Right hindlimb (tissue), 1 donor: Measurements from ENCODE around the gene CSRP3.

ENCODE experiments used
- DNase-seq: peaks from one replicate; pipeline ENCODE4 v3.0.0-alpha.2; 2018

The CSRP3 gene

DNA sequence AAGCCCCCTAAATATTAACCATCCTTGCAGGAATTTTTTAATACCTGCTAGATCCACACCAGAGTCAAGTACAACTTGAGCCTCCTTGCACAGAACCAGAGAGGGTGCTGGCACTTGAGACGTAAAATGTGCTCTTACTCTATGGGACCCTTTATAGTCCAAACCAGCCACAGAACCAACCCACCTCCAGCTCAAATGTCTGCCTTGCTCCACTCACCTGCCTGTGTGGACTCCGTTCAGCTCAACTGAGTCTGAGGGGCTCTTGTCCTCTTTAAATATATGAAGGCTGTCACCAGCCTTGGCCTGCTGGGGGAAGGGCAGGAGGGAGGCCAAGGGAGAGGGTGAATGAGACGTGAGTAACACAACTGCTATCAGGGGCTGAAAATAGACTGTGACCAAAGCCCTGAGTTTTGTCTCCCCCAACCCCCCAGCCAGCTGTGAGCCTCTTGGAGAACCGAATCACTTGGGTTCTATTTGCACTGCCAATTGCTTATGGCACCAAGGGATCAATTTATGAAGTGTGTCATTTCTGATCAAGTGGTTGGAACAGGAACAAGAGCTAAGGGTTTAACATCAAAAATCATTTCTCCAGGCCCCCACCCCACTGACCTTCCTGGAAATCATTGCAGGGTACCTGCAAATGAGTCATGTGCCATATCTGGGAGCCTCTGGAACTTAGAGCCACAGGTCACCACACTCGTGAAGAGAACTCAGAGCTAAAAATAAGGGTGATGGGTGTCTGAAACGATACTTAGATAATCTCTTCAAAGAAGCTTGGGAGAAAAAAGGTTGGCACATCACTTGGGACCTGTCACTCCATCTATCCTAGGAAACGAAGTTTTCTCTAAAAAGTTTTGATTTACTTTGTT lies at the start of gene CSRP3:
Gene CSRP3 (minus strand): TSS at position 247 of the 869 bp plus-strand sequence. CDS start 9,535 bp downstream, outside the sequence.
- DNase-seq = no peak

DNA sequence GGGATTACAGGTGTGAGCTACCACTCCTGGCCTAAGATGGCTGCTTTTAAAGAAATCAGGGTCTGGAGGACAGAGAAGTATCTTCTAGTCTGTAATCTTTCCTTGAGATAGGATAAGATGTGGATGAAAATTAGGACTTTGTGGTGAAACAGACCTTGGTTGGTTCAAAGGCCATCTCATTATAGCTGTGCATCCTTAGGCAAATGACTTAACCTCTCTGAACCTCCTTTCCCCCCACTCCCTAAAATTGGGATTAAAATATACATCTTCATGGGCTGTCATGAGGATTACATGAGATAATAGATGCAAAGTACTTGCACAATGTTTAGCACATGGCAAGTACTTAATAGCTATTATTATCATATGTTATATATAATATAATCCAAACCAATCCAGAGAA lies 49.8 kb upstream of the CSRP3 start:
- no peak for DNase-seq

GRCh38 chr11:19246816-19247215 lies 45.0 kb upstream of the CSRP3 start:
- no peak for DNase-seq

- DNase-seq = no peak
Measured at GRCh38 chr11:19245351-19245750, 43.6 kb upstream of the CSRP3 start.

DNA sequence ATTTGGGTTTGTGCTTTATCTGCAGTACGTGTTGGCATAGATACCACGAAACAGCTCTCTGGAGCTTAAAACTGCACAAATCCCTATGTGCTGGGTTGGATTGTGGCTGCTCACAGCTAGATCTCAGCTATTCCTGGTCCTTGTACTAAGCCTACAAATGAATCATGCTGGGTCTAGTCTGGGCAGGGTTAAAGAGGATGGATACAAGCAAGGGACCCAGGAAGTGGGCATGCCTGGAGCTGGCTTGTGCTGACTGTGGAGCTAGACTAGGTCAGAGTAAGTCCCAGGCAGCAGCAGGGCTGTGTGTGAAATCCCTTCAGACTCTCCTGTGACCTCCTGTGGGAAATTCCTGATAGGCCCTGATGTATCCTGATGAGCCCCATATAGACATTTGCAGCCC lies 42.8 kb upstream of the CSRP3 start:
- no peak for DNase-seq

DNA sequence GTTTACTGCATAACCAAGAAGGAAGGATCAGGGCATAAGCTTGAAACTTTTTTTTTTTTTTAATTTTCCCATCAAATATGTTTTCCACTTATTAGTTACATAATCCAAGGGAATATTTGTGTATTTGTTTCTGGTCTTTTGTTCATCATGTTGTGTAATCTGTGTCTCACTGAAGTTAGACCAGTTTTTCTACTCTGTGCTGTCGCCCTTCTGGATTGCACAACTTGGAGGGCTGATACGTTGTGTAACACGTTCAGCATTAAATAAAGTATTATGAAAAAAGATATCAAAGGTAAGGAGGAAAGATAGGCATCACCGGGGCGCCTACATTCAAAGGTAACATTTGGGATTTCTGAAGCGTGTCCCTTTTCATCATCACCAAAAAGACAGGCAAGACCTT lies 42.3 kb upstream of the CSRP3 start:
- DNase-seq = no peak

- no peak for DNase-seq
Measured at GRCh38 chr11:19243613-19244012, 41.8 kb upstream of the CSRP3 start.

DNA sequence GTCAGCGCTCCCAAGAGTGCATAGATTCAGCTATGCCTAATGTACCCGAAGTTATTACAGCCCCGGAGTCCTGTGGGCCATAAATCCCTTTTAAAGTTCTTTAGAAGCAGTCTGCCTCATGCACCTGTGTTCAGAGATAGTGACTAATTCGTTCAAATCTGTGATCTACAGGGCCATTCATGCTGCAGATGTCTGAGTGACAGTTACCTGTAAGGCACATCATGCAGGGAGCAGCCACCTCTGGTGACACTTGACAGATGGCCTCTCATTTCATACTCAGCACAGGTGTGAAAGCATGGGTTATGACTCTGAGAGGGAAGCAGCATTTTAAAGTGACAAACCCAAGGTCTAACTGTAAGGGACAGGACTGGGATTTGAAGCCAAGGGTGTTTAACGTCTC lies 41.4 kb upstream of the CSRP3 start:
- DNase-seq = no peak

- DNase-seq = no peak
Measured at GRCh38 chr11:19242179-19242932, 40.6 kb upstream of the CSRP3 start.

DNA sequence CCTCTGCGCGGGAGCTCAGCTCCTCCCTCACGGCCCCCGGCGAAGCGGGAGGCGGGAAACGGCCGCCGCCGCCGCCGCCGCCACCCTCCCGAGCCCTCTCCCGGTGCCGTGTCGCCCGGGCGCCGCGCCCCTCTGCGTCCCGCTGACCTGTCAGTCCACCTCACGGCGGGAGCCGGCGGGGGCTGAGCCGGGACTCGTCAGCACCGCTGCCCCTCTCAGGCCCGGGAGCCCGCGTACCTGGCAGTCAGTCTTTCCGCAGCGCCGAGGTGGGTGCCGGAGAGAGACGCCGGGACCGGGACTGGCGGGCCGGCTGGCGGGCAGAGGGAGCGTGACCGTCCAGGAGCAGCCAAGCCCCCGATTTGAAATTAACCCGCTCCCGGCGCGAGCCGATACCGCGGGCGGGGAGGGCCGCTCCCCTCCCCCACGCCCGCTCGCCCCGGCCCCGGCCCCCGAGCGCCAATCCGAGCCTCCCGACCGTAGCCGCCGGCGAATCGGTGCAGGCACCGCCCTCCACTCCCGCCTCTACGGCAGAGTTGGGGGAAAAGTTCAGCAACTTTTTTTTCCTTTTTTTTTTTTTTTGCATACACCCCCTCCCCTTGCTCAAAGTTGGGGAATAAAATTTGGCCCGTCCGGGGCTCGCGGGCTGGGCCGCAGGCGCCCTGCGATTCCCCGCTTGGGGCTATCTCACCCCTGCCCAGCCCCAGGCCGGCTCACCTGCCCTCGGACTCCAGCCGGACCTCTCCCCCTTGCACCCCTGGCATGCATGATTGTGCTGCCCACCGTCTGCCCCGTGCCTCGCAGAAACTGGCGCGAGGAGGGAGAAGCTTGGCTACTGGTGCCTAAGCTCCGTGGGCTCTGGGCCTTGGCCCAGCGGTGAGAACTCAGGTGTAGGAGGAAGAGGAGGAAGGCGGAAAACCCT lies 39.7 kb upstream of the CSRP3 start:
- DNase-seq = peak; percentile 65

- peak; percentile 97 for DNase-seq
Measured at GRCh38 chr11:19240420-19241259, 38.9 kb upstream of the CSRP3 start, which contains the start of gene E2F8. Gene E2F8 (minus strand): TSS chr11:19240945. CDS start chr11:19240121, 824 bp downstream.

GRCh38 chr11:19239039-19239438 lies 37.3 kb upstream of the CSRP3 start:
- DNase-seq = no peak

DNA sequence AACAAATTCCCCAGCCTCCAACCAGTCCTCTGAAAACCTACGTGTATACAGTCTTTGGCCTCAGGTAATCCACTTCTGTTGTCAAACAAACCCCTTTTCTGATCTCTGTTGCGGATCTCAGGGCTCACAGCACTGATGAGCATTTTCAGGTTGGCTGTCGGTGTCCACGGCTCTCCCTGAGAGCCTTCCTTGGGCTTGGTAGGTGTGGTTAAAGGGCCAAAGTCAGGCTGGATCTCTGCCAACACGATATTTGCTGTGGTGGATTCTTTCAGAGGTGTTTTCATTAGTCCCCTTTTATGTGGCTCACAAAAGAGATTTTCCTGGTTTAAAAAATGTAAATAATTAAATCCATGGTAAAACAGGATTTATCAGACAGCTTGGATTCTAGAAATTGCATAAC lies 36.0 kb upstream of the CSRP3 start:
- DNase-seq = no peak

- no peak for DNase-seq
Measured at GRCh38 chr11:19237381-19237780, 35.6 kb upstream of the CSRP3 start.

GRCh38 chr11:19234231-19234817 lies 32.5 kb upstream of the CSRP3 start:
- no peak for DNase-seq

GRCh38 chr11:19232910-19233503 lies 31.2 kb upstream of the CSRP3 start:
- DNase-seq = no peak

DNA sequence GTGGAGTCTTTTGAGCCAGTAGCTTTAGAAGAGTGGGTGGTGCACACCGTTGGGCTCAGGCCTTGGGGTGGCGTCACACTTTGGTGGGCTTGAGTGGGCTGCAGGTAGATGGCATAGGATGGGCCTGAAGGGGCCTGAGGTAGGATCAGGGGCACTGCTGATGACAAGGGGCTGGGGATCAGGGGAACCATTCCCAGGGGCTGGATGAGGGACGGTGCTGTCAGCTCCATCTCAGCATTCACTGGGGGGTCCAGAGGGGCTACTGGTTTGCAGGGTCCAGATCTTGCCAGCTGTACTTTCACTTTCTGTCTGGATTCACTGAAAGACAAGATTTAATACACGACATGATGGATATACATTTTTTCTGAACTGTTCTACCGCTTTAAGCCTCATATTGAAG lies 27.9 kb upstream of the CSRP3 start:
- DNase-seq = no peak

DNA sequence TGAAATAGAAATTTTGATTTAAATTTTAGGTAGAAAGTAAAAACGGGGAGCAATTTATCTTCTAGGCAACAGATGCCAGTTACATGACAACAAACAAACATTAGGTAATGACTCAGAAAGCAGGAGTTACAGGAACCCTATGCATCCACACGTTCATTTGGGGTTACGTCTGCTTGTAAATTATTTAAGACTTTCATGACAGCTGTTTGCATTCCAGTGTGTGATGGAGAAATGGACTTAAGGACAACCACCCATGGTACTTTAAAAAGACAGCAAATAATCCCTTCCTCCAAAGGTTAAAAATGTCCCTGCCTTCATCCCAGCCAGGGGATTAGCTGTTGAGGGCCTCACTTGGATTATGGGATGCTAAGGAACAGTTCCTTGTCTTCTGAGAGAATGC lies 27.2 kb upstream of the CSRP3 start:
- DNase-seq = no peak

GRCh38 chr11:19226378-19227195 lies 24.8 kb upstream of the CSRP3 start:
- DNase-seq = no peak

GRCh38 chr11:19225581-19225980 lies 23.8 kb upstream of the CSRP3 start:
- DNase-seq = no peak
